Activated CD8-positive, alpha-beta memory T cell treated with anti-CD3 and anti-CD28 coated beads for 36 hours (primary cell): ENCODE measurements around the gene ORAI1. TPM values are rescaled to one million over a fixed set of nuclear protein-coding genes. Genes with fewer than 3 reads are reported as not detected.
"Not testable (repeated sequence)": the region's sequence is repeated elsewhere in the genome, so short reads cannot be mapped to it uniquely, and the experiment has no call there.

Experiments
- CTCF ChIA-PET: fragments of 350-600 bp; sonication (Branson Sonifier 250); formaldehyde crosslinking; loops from one replicate; lab custom pipeline; 2021; ENCODE audit warnings: antibody characterized with exemption; lab: Charles Lee
- POLR2A ChIA-PET: fragments of 350-600 bp; sonication (Branson Sonifier 250); formaldehyde crosslinking; loops from one replicate; lab custom pipeline; 2021; ENCODE audit warnings: antibody characterized with exemption; lab: Charles Lee
- total RNA-seq, 2 experiments: library from RNA; stranded (reverse); gene quantifications; one replicate each; pipeline ENCODE4 v1.2.3, GENCODE V29; 2021

ORAI1 gene
- total RNA-seq, 2 experiments from 2014 or later = 52.0 to 53.7 TPM

DNA sequence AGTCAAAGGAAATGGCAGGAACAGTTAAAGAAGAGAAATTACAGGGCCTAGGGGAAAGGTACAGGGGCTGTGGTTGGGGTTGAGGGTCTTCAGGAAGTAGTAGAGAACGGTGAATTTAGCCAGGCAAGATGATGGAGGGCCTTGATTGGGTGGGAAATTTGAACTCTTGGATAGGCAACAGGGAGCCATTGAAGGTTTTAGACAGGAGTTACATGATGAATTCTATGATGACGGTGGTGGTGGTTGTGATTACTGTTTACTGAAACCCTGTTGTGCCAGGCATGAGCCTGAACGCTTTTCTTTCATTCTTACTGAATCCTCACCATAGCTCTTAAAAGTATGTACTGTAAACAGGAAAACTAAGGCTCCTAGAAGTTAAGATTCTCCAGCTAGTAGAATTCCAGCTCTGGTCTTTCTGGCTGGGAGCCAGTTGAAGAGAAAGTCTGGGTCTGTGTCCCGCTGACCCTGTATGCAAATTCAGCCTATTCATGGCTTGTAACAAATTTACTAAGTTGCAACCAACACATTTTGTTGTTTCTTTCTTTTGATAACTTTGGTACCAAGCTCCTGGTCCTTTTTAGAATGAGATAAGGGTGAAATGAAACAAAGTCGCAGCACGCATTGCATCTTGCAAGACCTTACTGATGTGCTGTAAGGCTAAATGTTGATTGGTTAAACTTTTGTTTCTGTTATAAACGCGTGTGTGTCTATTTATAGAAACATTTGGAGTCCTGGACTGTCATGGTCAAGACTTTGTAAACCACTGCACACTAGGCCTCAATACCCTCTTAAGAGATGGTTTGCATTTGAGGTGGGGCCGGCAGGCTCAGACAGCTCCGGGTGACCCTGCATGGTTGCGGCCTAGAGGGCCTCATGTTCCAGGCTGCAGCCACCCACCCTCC, 6.0 kb downstream of the ORAI1 start:
- CTCF ChIA-PET = interaction anchor here (1.1 to 2.2 kb wide), 2 partner anchors 28 to 40 kb away, joined by 4 to 7 read pairs; no protein-coding TSS in a partner anchor

DNA sequence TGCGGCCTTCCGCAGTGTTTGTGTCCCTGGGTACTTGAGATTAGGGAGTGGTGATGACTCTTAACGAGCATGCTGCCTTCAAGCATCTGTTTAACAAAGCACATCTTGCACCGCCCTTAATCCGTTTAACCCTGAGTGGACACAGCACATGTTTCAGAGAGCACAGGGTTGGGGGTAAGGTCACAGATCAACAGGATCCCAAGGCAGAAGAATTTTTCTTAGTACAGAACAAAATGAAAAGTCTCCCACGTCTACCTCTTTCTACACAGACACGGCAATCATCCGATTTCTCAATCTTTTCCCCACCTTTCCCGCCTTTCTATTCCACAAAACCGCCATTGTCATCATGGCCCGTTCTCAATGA, 7.5 kb downstream of the ORAI1 start:
- POLR2A ChIA-PET = not testable (repeated sequence)
- CTCF ChIA-PET = interaction anchor here (2.2 kb wide), 1 partner anchor 38 kb away, joined by 7 read pairs; no protein-coding TSS in a partner anchor

More for the DNA sequence above, 6.0 kb downstream of the ORAI1 start:
- POLR2A ChIA-PET = interaction anchor here (0.6 kb wide), 1 partner anchor 65 kb away, joined by 5 read pairs; no protein-coding TSS in a partner anchor

DNA sequence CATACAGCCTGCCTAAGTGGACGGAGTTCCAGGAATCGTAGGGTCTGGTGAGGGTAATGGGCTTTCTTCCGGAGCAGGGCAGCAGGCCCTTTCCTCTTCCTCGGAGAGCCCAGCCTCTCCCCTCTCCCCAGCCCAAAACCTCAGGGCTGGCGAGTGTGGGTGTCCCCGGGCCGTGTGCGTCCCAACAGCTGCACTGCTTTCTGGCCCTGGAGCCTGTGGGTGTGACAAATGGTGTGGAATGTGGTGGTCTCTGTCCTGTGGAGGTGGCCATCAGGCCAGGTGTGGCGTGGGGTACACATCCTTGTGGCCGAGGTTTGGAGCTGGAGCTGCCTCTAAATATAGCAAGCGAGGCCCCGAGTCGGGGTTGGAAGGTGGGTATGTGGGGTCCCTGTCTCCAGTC, 8.5 kb downstream of the ORAI1 start:
- CTCF ChIA-PET = interaction anchor here (0.9 to 1.4 kb wide), 4 partner anchors 10 to 48 kb away, joined by 3 to 4 read pairs (median 4); no protein-coding TSS in a partner anchor
- POLR2A ChIA-PET = interaction anchor here (3.7 kb wide), 1 partner anchor 7 kb away, joined by 42 read pairs; the partner anchor contains the start of gene ORAI1

DNA sequence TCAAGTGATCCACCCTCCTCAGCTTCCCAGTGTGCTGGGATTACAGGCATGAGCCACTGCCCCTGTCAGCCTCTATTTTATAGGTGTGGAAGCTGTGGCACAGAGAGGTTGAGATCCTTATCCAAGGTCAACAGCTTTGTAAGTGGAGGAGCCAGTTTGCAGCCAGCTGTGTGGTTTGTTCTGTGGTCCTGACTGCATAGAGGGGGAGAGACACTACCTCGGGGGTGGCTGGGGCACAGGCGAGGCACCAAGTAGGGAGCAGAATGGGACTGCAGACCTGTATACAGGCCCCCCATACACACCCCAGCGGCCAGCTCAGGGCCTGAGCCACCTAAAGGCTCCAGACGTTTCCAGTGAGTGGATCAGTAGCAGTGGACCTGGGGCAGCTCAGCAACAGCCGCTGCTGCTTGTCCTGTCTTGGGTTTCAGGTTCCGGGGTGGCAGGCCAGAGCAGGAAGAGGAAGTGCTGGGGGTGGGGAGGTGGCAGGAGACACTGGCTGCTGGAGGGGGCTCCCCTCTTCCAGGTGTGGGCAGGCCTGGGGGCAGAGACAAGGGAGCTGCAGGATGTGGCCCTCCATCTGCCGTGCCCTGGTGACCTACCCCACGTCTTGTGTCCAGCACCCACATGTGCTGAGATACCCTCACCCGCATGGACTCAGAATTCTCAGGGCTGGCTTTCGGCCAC, 11.0 kb downstream of the ORAI1 start:
- ChIA-PET POLR2A (interaction anchor here (0.5 to 3.7 kb wide), 5 partner anchors 9 to 101 kb away, joined by 3 to 42 read pairs (median 5); partner anchors contain the start of gene ORAI1), CTCF (interaction anchor here (1.0 to 2.5 kb wide), 6 partner anchors 11 to 34 kb away, joined by 3 to 15 read pairs (median 4); partner anchors contain the start of genes MORN3 and ORAI1)

DNA sequence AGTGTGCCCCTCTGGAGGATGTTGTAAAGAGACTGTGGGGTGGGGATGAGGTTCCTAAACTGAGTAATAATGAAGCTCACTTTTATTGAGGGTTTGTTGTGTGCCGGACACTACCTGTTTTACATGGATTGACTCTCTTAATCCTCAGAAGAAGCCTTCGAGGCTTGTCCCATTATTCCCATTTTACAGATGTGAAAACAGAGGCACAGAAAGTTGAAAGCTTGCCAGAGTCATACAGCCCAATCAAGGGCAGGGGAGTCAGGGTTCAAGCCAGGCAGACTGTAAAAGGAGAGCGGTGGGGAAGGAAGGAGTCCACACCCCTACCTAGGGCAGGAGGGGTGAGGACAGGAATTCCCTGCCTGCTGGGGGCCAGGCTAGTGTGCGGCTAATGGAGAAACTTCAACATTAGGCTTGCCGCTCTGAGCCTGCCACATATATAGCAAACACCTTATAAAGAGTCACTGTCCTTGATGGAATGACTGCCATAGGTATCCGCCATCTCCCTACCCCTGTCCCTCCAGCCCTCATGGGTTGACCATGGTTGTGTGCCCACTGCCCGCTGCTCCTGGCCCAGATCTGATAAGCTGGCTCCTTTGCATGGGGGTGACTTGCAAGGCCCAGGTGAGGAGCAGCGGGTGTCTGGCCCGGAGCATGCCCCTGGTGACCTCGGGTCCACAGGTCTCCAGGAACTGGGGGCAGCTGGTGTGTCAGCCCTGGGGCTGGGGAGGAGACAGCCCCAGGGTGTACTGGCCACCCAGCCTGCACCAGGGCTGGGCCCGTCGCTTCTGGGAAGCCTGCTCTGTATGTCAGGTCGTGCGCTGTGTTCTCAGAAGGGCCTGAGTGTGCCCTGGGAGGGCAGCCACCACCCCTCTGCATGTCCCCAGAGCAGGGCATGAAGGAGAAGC, 12.2 kb downstream of the ORAI1 start:
- ChIA-PET POLR2A (interaction anchor here (0.6 to 3.7 kb wide), 3 partner anchors 11 to 34 kb away, joined by 3 to 42 read pairs (median 5); partner anchors contain the start of gene ORAI1), CTCF (interaction anchor here (0.6 to 2.5 kb wide), 8 partner anchors 12 to 301 kb away, joined by 3 to 15 read pairs (median 3); partner anchors contain the start of genes MORN3 and ORAI1)

DNA sequence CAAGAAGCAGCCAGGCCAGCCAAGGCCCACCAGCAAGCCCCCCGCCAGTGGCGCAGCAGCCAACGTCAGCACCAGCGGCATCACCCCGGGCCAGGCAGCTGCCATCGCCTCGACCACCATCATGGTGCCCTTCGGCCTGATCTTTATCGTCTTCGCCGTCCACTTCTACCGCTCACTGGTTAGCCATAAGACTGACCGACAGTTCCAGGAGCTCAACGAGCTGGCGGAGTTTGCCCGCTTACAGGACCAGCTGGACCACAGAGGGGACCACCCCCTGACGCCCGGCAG, 15.0 kb downstream of the ORAI1 start:
- ChIA-PET CTCF (interaction anchor here (0.9 kb wide), 1 partner anchor 89 kb away, joined by 3 read pairs; no protein-coding TSS in a partner anchor), POLR2A (no interaction called here)

DNA sequence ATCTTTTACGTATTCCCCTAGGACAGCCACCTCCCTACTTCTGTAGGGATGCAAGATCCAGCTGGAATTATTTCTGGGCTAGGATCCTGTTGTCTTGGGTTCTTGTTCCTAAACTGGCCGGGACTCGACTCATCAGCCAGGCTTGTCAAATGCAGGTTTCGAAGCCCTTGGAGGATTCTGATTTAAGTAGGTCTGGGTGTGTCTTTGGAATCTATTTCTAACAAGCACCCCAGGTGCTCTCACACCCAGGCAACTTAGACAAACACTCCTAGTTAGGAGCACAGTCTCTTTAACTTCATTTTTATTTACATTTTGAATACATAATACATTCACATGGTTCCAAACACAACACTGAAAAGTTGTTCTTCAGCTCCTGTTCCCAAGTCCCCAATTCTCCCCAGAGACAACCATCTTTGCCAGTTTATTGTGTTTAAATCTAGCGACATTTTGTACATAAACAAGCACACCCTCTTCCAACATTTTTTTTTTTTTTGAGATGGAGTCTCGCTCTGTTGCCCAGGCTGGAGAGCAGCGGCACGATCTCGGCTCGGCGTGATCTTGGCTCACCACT, 22.2 kb downstream of the ORAI1 start:
- POLR2A ChIA-PET = interaction anchor here (0.6 to 1.0 kb wide), 3 partner anchors 10 to 185 kb away, joined by 3 to 6 read pairs (median 5); no protein-coding TSS in a partner anchor

DNA sequence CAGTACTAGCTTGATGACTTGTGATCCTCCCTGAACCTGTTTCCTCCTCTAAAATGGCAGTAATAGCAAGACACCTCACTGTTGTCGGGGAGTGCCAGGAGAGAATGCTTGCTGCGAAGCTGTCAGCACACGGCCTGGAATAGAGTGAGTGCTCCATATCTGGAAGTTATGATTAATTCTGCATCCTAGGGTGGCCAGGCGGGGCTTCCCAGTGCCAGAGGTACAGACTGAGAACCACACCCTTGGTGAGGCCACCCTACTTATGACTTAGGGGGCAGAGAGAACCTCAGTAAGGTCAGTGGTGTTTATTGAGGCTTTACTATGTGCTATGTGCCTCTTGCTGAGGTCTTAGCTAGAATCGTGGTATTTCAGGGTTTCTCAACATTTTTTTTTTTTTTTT, 23.0 kb downstream of the ORAI1 start:
- POLR2A ChIA-PET = interaction anchor here (0.6 to 1.1 kb wide), 6 partner anchors 11 to 143 kb away, joined by 3 to 9 read pairs (median 4); no protein-coding TSS in a partner anchor
- CTCF ChIA-PET = interaction anchor here (0.7 to 1.7 kb wide), 2 partner anchors 13 to 71 kb away, joined by 4 read pairs; no protein-coding TSS in a partner anchor

More for the DNA sequence above, 22.2 kb downstream of the ORAI1 start:
- CTCF ChIA-PET = interaction anchor here (1.7 kb wide), 1 partner anchor 12 kb away, joined by 4 read pairs; no protein-coding TSS in a partner anchor

DNA sequence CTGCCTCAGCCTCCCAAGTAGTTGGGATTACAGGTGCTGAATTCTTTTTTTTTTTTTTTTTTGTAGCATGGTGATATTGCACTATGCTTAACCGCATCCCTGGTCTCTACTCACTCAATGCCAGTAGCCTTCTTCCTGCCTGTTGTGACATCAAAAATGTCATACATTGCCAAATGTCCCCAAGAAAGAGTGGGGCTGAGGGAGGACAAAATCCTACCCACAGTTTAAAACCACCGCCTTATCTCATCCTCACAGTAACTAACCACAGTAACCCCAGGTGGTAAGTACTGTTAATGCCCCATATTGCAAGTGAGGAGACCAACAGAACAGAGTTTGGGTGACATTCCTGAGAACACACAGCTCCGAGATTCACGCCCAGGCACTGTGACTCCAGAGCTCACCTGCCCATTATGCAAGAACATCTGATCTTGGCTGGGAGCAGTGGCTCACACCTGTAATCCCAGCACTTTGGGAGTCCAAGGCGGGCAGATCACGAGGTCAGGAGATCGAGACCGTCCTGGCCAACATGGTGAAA, 23.6 kb downstream of the ORAI1 start:
- ChIA-PET CTCF (interaction anchor here (0.7 kb wide), 1 partner anchor 72 kb away, joined by 4 read pairs; no protein-coding TSS in a partner anchor), POLR2A (interaction anchor here (0.6 to 1.1 kb wide), 4 partner anchors 21 to 143 kb away, joined by 3 to 9 read pairs (median 4); no protein-coding TSS in a partner anchor)

DNA sequence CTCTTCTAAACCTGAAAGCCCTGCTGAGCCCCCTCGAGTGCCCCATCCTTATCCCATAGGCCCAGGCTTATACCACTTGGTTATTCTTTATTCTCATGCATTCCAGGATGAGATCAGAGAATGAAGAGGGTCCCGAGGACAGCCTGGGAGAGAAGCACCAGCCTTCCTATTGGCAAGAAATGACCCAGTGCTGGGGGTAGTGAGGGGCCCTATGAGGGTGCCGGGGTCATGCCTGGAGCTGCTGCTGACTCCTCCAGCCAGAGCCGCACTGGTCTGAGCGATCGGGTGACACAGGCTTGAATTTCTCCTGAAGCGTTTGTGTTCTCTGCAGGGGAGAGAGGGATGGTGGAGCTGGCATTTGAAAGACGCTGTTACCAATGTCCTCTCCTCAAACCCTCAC, 25.0 kb downstream of the ORAI1 start:
- ChIA-PET CTCF (interaction anchor here (0.6 to 1.3 kb wide), 5 partner anchors 9 to 123 kb away, joined by 3 to 5 read pairs (median 4); no protein-coding TSS in a partner anchor), POLR2A (no interaction called here)

DNA sequence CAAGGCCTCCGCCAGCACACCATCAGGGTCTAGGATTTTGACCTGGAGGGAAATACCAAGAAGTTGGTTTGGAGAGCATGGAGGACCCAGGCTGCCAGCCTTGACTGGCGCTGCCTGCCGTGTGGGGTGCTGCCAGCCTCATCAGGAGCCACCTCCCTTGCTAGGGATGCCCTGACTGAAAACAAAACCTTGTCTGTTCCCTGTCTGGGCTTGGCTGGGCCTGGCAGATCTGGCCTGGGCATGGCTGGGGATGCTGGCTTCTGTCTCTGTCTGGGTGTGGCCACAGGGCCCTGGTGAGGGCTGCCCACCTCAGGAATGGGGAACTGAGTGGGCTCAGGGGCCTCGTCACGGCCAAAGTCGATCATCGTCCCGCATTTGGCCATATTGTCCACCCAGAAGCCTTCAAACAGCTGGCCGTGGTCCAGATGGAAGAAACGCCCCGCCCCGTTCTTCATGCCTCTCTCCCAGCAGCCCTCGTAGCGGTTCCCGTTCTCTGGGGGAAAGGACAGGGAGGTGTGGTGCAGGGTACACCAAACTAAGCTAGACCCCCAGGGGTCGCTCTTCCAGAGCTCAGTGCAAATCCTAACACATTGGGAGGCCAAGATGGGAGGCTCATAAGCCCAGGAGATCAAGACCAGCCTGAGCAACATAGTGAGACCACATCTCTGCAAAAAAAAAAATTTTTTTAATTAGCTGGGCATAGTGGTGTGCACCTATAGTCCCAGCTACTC, 26.6 kb downstream of the ORAI1 start:
- ChIA-PET CTCF (interaction anchor here (1.1 kb wide), 1 partner anchor 33 kb away, joined by 3 read pairs; no protein-coding TSS in a partner anchor), POLR2A (no interaction called here)

DNA sequence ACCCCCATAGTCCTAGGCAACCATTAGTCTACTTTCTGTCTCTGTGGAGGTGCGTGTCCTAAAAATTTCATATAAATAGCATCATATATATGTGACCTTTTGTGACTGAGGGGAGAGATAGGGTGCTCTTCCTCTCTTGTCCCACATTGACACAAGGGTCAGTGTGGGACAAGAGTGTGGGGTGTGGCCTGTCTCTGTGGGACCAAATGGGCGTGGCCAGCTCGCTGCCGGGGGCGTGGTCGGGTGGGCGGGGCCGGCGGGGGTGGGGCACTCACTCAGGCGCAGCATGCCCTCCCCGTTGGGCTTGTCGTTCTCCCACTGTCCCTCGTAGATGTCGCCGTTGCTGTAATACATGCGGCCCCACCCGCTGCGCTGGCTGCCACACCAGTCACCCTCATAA, 27.7 kb downstream of the ORAI1 start:
- ChIA-PET POLR2A (no interaction called here), CTCF (interaction anchor here (1.1 kb wide), 1 partner anchor 32 kb away, joined by 3 read pairs; no protein-coding TSS in a partner anchor)

DNA sequence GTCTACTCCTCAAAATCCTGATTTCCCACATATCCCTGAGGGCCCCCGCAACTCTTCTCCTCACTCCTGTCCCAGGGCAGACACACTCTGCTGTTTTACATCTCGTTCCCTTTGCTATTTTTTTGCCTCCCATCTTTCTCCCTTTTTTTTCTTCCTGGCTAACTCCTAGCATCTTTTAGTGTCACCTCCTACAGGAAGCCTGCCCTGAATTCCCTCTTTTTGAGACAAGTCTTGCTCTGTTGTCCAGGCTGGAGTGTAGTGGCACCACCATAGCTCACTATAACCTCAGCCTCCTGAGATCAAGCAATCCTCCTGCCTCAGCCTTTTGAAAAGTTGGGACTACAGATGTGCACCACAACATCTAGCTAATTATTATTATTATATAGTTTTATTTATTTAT, 29.8 kb downstream of the ORAI1 start:
- ChIA-PET POLR2A (no interaction called here), CTCF (interaction anchor here (1.3 to 2.0 kb wide), 4 partner anchors 18 to 26 kb away, joined by 3 to 6 read pairs (median 4); no protein-coding TSS in a partner anchor)

DNA sequence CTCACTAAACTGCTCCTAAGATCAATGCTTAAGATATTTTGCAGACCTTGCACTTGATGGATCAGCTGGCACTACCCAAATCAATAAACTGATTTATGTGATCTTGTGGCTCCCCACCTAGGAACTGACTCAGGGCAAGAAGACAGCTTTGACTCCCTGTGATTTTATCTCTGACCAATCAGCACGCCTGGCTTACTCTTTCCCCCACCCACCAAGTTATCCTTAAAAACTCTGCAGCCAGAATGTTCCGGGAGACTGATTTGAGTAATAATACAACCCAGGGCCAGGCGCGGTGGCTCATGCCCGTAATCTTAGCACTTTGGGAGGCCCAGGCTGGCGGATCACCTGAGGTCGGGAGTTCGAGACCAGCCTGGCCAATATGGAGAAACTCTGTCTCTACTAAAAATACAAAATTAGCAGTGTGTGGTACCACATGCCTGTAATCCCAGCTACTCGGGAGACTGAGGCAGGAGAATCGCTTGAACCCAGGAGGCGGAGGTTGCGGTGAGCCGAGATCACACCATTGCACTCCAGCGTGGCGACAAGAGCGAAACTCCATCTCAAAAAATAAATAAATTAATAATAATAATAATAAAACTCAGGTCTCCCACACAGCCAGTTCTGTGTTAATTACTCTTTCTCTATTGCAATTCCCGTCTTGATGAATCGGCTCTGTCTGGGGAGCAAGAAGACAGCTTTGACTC, 31.1 kb downstream of the ORAI1 start:
- POLR2A ChIA-PET = interaction anchor here (0.6 to 1.9 kb wide), 3 partner anchors 15 to 70 kb away, joined by 3 to 10 read pairs (median 4); no protein-coding TSS in a partner anchor
- CTCF ChIA-PET = interaction anchor here (1.2 to 2.1 kb wide), 4 partner anchors 11 to 163 kb away, joined by 3 to 12 read pairs (median 6); partner anchors contain the start of gene MORN3

DNA sequence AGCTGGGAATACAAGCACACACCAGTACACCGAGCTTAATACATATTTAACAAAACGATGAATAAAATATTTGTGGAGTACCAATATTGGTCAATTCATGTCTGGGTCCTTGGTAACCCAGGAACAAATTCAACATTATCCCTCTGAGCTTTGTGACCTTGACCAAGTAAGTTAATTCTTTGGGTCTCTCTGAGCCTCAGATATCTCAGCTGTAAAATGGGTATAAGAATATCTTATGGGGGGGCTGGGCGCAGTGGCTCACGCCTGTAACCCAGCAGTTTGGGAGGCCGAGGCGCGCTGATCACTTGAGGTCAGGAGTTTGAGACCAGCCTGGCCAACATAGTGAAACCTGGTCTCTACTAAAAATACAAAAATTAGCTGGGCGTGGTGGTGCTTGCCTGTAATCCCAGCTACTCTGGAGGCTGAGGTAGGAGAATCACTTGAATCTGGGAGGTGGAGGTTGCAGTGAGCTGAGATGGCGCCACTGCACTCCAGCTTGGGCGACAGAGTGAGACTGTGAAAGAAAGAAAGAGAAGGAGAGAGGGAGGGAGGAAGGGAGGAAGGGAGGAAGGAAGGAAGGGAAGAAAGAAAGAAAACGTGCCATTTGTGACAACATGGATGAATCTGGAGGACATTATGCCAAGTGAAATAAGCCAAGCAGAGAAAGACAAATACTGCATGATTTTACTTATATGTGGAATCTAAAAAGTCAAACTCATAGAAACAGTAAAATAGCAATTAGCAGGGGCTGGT, 35.2 kb downstream of the ORAI1 start:
- POLR2A ChIA-PET = not testable (repeated sequence)

More for the DNA sequence above, 35.2 kb downstream of the ORAI1 start:
- CTCF ChIA-PET = interaction anchor here (0.6 to 1.5 kb wide), 2 partner anchors 20 to 23 kb away, joined by 3 read pairs; no protein-coding TSS in a partner anchor
